GM19372 (cell line): Measurements from ENCODE around the gene LYRM4.
A peak's percentile ranks its signal among the peaks of the same experiment; 100 is the strongest.
"Not testable (repeated sequence)": the region's sequence is repeated elsewhere in the genome, so short reads cannot be mapped to it uniquely, and the experiment has no call there.

Experiments
- ATAC-seq: cut with Tn5 transposase; IDR thresholded peaks from one replicate; pipeline ENCODE4 v1.9.1; 2021; ENCODE audit warnings: mild to moderate bottlenecking, low read depth, moderate library complexity; ENCODE audit not compliant: unreplicated experiment

LYRM4 gene

DNA sequence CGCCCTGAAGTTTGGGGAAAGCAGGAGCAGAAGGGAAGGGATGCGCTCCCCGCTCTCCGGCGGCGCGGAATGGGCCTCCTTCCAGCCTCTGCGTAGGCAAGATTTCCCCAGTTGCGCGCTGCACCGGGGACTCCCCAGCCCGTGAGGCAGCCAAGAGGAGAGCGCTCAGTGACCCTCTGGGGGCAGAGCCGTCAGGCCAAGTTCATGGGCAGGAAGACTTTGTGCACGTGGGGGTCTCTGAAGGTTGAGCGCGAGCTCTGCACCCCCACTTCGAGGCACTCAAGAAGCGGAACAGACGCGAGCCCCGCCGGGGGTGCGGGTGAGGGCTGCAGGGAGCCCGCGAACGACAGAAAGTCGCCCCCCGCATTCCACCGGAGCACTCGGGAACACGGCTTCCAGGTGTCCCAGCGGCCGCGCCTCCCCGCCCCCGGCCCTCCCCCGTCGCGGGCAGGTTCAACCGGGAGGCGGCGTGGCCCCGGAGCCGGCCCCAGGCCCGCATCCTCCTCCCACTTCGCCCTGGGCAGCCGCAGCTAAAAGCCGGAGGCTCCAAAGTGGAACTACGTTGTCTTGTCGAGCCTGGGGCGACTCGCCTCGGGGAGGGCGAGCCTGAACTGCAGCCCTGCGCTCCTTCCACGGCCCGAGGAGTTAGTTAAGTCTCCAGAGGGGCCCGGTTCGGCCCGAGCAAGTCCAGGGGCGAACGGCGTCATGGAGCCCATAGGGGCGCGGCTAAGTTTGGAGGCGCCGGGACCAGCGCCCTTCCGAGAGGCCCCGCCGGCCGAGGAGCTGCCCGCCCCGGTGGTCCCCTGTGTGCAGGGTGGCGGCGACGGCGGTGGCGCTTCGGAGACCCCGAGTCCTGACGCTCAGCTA is 175.7 kb downstream of the LYRM4 start, which contains the start of gene PPP1R3G:
PPP1R3G (plus strand) TSS at position 561 of the 867 bp plus-strand sequence; CDS start at position 706, 145 bp downstream.
- ATAC-seq = peak; percentile 49

DNA sequence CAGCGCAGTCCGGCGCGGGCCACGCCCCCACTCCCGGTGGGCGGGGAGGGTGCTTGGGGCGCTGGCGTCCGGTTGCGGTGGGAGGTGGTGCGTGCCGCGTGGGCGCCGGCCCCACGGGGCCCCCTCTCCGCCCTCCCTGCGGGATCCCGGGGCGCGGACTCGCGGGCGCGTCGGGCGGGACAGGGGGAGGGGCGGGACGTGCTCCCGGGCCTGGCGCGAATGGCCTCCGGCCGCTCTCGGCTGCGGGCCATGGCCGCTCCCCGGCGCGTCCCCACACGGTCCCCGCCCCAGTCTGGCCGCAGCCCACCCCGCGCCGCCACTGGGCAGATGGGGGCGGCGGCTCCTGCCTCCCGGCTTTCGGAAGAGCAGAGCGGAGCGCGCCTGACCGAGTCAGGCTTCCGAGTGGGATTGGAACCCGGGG is 176.4 kb downstream of the LYRM4 start:
- ATAC-seq = peak; percentile 41

DNA sequence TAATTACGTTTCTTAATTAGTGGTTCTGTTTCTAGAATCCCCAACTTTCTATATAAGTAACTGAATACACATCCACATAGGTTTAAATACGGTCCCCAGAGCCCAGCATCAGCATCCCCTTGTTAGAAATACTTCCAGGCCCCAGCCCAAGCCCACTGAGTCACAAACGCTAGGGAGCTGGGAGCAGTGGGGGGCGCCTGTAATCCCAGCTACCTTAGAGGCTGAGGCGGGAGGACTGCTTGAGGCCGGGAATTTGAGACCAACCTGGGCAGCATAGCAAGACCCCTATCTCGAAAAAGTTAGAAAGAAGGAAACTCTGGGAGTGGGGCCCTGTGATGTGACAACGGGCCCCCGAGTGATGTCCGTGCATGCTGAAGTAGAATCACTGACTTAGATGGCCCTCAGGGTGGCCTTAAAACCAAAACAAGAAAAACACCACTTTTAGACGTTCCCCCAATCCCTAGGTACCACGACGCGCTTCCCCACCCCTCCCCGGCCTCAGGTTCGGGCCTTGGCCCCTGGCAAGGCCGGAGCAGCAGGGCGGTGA is 176.9 kb downstream of the LYRM4 start:
- no peak for ATAC-seq

DNA sequence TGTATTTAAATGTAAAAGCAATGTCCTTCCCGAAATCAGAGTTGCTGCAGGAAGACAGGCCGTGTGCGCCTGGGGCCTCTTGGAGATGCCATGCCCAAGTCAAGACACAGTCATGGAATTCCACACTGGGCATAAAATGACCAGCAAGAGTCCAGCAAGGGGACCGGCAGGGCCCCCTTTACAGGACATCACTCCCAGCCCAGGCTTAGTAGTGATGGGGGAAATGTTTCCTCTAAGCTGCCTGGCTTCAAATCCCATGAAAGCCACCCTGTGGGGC is 177.5 kb downstream of the LYRM4 start:
- no peak for ATAC-seq

DNA sequence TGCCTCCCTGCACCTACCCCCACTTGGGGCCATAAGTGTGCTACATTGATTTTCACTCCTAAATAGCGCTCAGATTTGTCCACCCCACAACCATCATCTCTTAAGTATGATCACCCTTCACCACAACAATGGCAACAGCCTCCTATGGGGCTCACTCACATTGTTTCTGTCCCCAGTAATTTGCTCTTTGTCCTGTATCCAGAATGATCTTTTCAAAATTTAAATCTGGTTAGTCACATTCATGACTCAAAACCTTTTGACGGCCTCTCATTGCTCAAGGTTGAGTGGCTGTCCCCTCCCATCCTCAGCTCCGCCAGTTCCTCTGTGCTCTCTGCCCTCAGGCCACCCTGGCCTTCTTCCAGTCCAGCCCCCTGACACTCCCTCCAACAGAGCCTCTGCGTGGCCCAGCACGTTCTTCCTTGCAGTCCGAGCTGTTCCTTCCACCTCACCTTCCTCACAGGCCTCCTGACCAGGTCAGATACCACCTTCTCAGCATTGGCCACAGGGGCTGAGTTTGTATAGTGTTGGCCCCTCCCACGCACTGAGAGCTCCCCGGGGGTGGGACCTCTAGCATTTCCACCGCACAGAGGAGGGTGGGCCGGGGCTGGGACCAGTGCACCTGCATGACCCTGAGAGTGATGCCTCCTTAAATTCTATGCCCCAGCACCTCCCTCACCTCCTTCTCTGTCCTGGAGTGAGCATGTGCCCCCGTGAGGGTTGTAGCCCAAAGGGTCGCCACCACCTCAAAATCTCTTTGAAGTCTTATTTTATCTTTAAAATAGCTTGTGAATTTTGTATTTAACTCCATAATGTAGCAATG is 178.1 kb downstream of the LYRM4 start:
- ATAC-seq = no peak

DNA sequence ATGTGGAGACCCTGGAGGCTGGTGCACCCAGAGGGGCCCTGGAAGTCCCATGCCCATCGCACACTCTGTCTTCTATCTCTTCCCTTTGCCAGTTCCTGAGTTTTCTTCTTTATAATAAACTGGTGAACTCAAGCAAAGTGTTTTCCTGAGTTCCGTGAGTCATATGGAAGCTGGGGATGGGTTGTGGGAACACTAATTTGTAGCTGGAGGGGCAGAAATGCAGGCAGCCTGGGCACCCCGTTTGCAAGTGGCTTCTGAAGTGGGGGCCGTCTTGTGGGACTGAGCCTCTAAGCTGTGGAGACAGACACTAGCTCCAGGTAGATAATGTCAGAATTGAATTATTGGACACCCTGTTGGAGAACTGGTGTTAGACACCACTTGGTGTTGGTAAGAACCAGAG is 178.8 kb downstream of the LYRM4 start:
- no peak for ATAC-seq

DNA sequence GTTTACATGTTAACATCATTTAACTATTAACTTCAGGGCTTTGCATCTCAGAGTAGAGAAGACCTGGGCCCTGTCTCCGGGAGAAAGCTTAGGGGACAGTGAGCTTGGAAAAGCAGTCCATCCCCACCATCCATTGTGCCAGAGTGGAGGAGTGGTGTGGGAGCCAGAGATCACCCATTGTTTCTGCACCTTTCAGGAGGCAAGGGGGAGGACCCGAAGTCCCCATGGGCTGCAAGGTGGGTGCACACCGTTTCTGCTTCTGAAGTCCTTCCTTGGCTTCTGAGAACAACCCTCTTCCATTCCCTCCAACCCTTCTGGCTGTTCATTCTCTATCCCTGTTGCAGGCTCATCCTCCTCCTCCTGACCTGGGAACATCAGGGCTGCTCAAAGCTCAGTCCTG is 179.6 kb downstream of the LYRM4 start:
- ATAC-seq = no peak

DNA sequence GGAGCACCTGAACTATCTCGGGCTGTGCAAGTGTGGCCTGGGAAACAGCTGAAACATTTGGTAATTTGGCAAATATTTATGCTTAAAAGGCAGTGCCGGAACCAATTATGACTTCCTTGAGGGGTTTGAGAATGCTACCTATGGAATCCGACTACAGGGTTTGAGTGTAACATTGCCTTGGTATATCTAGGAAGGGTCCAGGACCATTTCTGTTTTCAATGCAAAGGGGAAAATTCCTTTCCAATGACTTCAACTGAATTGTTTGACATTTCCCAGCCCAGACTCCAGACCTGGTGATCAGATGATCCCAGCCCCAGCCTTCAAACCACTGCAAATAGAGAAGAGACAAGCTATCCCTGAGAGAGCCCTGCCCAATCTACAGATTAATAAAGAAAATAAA is 180.2 kb downstream of the LYRM4 start:
- no peak for ATAC-seq

DNA sequence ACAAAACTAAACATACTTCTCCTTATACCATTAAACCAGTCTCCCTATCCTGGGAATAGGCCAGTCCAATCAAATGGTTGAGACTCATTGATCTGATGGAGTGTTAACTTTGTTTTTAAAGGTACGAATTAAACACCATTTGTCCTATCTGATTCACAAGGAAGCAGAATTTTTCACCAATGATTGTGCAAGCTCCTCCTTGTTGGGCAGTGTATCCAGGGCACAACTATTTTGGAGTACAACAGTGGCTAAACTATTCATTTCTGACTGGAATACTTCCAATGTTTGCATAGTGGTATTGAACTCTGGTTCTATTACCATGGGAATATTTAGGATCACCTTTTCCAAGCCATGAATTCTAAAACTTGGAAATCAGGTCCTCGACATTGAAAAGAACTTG is 181.1 kb downstream of the LYRM4 start:
- ATAC-seq = no peak

DNA sequence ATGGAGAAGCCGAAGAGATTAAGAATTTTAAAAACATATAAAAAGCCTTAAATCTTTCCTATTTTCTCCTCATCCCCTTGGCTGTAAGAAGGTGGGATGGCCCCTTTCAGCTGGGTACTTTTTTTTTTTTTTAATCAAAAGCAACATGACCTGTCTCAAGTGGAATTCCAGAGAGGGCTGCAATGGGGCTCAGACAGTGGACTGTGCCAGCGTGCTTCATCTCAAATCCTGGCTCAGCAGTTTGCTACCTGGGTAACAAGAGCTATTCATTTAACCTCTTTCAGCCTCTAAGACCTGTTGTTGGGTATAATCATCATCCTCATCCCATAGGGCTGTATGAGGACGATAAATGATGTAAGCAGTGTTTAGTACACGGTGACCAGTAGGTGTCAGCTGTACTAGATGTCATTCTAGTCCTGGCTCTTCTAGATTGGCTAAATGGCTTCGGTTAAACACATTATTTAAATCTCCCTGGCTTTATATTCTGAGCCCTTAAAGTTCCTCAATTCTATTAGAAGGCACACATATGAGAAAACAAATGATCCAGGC is 182.6 kb downstream of the LYRM4 start:
- peak; percentile 68 for ATAC-seq

DNA sequence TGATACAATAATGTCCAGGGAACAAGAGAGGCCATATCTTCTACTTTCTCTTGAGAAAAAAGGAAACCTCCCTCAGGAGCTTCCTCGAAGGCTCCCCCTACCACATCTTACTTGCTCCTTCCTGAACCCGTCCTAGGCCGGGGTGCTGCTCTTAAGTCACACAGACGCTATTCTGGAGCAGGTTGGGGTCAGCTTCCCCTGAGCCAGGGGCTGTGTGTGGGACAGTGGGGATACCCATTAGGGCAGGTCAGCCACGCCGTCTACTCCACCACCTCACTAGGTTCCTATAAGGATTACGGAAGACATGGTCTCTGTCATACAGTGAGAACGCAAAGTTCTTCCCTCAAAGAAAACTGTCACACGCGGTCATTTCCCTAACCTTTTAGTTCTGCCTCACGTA is 183.8 kb downstream of the LYRM4 start:
- no peak for ATAC-seq

DNA sequence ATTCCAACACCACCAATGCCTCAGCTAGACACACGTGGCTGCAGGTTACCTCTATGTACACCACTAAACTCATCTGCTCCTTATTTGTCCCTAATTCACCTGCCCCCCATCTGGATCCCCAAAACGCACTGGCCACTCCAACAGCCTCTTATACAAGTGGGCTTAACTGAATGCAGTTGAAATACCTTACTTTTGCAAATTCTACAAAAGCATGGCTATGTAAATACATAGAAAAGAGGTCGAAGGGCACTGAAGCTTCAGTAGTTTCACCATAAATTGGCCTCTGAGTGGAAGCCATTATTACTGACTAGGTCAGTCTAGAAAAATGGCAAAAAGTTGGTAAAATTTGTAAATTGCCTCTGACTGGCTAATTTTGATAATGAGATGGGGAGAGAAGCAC is 186.8 kb downstream of the LYRM4 start:
- ATAC-seq = no peak

DNA sequence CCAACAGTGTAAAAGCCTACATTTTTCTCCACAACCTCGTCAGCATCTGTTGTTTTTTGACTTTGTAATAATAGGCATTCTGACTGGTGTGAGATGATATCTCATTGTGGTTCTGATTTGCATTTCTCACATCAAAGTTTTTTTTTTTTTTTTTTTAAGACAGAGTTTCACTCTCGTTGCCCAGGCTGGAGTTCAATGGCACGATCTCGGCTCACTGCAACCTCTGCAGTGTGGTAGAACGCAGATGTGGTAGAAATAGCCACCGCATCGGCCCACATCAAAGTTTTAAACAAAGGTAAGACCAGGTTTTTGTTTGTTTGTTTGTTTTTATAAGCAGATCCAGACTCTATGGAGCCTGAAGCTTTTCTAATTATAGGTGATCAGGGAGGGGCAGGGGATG is 188.3 kb downstream of the LYRM4 start:
- ATAC-seq = no peak

DNA sequence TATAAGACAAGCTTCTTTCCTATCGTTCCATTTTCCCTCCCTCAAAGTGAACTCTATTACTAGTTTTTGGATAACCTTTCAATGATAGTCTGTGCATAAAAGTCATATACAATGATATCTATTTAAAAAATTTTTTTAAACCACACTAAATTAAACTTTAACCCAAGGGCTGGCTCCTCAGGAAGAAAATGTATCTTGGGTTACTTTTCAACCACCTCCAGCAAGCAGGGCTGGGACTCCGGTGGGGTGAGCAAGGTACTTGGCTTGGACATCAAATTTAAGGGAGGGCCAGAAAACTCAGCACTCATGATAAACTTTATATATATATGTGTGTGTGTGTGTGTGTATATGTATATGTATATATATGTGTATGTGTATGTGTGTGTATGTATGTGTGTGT is 189.5 kb downstream of the LYRM4 start:
- ATAC-seq = no peak

DNA sequence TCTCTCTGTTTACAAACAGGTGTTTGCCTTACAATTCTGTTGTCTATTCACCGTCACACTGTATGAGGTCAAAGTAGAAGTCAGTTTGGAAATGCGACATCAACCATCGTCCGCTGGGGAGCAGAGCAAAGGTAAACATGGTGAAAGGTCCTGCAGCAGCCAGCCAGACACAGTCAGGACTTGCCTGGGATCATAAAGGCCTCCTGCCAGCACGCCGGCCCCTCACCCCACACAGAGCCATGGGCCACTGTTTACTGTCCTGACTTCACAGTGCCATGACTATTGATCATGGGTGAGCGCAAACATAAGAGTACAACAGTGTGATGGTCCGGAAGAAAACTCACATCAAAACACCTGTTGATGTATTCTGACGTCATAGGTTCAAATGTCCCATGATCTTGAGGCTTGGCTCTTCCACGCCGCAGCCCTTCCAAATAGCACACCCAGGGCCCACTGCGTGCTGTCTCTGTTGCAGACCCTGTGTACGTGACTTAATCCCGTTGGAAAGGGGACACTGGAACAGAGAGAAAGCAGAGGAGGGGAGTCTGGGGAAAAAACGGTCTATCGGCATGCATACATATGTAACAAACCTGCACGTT is 192.5 kb downstream of the LYRM4 start:
- ATAC-seq = no peak

DNA sequence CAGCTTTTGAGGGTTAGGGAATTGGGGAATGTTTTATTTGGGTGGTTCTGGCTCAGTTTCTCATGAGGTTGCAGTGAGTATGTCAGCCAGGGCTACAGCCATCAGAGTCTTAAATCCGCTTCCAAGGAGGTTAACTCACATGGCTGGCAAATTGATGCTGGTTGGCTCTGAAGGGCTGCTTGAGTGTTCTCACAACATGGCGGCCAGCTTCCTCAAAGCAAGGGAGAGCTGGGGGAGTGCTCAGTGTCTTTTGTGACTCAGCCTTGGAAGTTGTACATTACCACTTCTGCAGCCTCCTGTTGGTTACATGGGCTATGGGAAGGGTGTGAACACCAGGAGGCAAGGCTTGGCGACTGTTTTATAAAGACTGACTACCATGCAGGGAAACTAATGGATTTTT is 193.4 kb downstream of the LYRM4 start:
- ATAC-seq = no peak

DNA sequence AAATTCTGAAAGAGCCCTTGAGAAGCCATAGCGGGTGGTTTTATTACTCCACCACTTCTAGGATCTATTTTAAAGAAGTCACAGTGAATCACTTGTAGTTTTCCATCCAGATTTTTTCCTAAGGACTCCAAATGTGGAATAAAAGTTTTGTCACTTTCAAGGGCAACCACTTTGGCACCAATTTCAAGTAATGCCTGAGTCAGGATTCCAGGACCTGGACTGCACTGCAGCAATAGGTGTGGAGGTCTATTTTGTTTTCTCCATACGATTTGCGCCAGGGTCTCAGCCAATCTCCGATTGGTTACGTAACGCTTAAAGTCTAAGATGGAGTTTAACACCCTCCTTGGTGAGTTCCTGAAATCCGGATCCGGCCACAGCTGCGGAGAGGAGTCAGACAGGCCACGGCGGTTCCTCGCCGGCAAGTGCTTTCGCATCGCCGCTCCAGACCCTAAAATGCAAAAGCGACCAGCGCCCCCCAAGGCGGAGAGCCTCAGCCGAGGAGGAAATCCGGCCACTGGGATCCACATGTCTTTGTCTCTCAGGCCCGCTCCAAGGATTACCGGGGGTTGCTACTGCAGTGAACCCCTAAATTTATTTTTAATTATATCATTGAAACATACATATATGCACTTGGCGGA is 194.2 kb downstream of the LYRM4 start:
- no peak for ATAC-seq

DNA sequence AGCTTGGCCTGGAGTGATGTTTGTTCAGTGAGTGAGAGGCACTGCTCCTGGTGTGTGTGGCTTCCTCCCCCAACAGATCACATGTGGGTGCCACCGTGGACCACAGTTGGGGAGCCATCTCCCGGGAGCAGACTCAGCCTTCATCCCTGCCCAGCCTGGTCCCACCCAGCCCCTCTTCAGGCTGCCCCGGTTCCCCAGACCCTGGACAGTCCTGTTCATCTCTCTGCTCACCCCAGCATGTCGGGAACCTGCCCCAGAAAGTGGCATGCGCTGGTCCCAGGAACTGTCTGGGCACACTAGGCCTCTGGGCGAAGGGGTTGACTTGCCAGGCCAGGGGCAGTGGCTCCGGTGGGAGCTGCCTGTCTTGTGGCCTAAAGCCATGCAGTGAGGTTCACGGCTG is 197.1 kb downstream of the LYRM4 start:
- ATAC-seq = no peak

DNA sequence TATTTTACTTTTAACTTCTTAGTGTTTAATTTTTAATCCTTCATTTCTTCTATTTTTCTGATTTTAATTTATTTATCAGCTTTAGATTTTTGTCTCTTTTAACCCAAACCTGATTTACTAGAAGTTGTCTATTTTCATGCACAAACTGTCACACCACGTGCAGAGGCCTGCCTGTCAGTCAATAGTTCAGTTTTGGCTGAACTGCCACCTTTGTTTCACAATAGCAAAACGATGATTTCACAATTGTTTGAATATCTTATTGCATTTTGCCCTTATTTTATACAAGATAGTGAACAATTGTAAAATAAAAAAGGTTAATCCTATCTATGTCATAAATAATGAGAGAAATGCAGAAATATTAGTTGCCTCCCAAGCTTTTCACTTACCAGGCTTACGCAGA is 199.6 kb downstream of the LYRM4 start:
- no peak for ATAC-seq

DNA sequence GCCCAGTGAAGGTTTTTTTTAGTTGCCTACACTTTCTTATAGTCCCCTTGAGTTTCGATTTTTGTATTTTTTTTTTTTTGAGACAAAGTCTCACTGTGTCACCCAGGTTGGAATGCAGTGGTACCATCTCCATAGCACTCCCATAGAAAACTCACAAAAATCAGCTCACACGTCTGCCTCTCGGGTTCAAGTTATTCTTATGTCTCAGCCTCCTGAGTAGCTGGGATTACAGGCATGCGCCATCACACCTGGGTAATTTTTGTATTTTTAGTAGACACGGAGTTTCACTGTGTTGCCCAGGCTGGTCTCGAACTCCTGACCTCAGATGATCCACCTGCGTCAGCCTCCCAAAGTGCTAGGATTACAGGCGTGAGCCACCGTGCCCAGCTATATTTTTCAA is 200.3 kb downstream of the LYRM4 start:
- not testable (repeated sequence) for ATAC-seq
